ENCODE measurements around the gene CEP85. TPM values are rescaled to one million over a fixed set of nuclear protein-coding genes. Genes with fewer than 3 reads are reported as not detected.

Gene CEP85
- polyA plus RNA-seq, 3 donors: 8.2 to 32.5 (median 10.9) TPM

DNA sequence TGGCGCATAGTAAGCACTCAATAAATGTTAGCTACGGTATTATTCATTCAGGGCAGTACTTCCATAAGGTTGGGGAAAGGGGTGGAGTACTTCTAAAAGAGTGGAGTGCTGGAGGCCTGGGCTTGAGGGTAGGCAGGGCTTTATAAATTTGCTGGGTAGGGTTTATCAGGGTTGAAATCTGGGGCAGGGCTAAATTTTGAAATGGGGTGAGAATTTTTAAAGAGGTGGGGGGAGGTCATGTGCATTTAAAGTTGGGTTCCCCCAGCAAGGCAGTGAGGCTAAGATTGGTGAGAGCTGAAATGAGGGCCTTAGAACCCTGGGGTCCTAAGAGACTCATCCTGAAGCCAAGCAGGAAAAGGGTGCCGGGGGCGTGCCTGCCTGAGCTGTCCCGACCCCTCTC lies 33.6 kb upstream of the CEP85 start:
- Histone ChIP-seq H3K4me2 (replicated peaks; ENCODE audit: extremely low read depth, low read length, poor library complexity, severe bottlenecking) (no peak overlapping the region), H4K20me1 (ENCODE audit: insufficient read depth, low read length) (no peaks in the 10 kb centered on the region), H3K79me2 (ENCODE audit: insufficient read depth, low read length) (no peaks in the 10 kb centered on the region), H3K9ac (ENCODE audit: insufficient read depth, low read length, poor library complexity, severe bottlenecking) (no peak overlapping the region), H2AFZ (ENCODE audit: insufficient read depth, low read depth, low read length, poor library complexity, severe bottlenecking) (no peak overlapping the region), H3K36me3 (replicated peaks in 1 of 2; ENCODE audit: control insufficient read depth in 1 of 2, insufficient read depth in 2 of 2, low read length in 2 of 2) (no peaks in the 10 kb centered on the region), H3K4me3 (replicated peaks in 1 of 3; ENCODE audit: low read depth in 2 of 3, low read length in 3 of 3) (no peak overlapping the region), H3K27ac (ENCODE audit: low read depth in 1 of 2, low read length in 2 of 2) (no peak overlapping the region), H3K4me1 (ENCODE audit: control insufficient read depth in 1 of 2, insufficient read depth in 2 of 2, low read length in 2 of 2) (no peaks in the 10 kb centered on the region), H3K9me3 (replicated peaks in 1 of 2; ENCODE audit: control insufficient read depth in 1 of 2, insufficient read depth in 1 of 2, low read length in 2 of 2) (no peaks in the 10 kb centered on the region), H3K27me3 (ENCODE audit: control insufficient read depth in 2 of 2, insufficient read depth in 2 of 2, low read length in 2 of 2) (no peaks in the 10 kb centered on the region)
- no peak overlapping the region for H3K27ac Mint-ChIP-seq
- no peak for DNase-seq
- no peak overlapping the region for H3K4me3 Mint-ChIP-seq
- no peaks in the 10 kb centered on the region for H3K9me3 Mint-ChIP-seq
- peaks cover 10 to 21% (median 15%) of the 10 kb centered on the region in 3 donors for H3K27me3 Mint-ChIP-seq (ENCODE audit: low read depth in 3 of 3)
- H3K36me3 Mint-ChIP-seq: no peaks in the 10 kb centered on the region
- H3K4me1 Mint-ChIP-seq: peaks cover 13% of the 10 kb centered on the region
- WGBS (ENCODE audit: insufficient coverage): 96% methylated on average over 3 of the region's 5 CpGs
- TF ChIP-seq CTCF (IDR thresholded peaks at IDR 0.05): no peak
- intact Hi-C loops (cut with micrococcal nuclease): no loop called here

DNA sequence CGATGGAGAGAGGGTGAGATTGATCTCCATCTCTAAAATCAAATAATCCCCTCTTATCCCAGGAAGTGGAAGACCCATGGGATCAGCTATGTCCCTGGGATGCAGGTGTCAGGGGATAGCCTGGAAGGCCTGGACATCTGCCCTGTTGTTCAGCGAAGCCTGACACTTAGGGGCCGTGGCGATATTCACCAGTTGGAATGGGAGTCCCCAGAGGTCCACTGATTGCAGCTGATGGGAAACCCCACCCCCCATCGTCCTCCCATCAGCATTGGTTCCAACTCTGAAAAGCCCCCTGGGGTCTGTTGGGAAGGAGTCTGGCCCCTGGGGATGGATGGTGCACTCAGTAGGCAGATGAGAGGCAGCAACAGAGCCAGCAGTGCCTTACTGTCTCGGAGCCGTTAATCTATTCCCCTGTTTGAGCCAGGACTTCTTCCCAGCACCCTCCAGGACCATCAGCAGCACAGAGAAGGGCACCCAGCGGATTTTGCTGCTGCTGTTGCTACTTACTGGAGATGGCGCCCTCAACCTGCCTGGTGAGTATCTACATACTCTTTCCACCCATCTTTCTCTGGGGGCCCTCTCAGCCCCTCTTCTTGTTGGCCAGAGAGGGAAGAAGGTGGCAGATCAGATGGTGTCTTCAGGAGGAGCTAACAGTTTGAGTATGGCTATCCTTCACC lies 30.2 kb upstream of the CEP85 start:
- H4K20me1 ChIP-seq (ENCODE audit: insufficient read depth, low read length): no peaks in the 10 kb centered on the region
- H3K27me3 Mint-ChIP-seq (ENCODE audit: low read depth in 3 of 3): peaks cover 10 to 12% (median 12%) of the 10 kb centered on the region in 3 donors
- no peak overlapping the region for H3K4me3 Mint-ChIP-seq
- no peak overlapping the region for H2AFZ ChIP-seq (ENCODE audit: insufficient read depth, low read depth, low read length, poor library complexity, severe bottlenecking)
- H3K4me1 ChIP-seq (ENCODE audit: control insufficient read depth in 1 of 2, insufficient read depth in 2 of 2, low read length in 2 of 2): no peaks in the 10 kb centered on the region
- H3K79me2 ChIP-seq (ENCODE audit: insufficient read depth, low read length): no peaks in the 10 kb centered on the region
- no peak for TF ChIP-seq CTCF (IDR thresholded peaks at IDR 0.05)
- H3K27ac ChIP-seq (ENCODE audit: low read depth in 1 of 2, low read length in 2 of 2): no peak overlapping the region
- peaks cover 13% of the 10 kb centered on the region for H3K4me1 Mint-ChIP-seq
- H3K4me2 ChIP-seq (replicated peaks; ENCODE audit: extremely low read depth, low read length, poor library complexity, severe bottlenecking): no peak overlapping the region
- peak in 1 of 3 donors; percentile 18 for DNase-seq
- H3K9ac ChIP-seq (ENCODE audit: insufficient read depth, low read length, poor library complexity, severe bottlenecking): no peak overlapping the region
- no peaks in the 10 kb centered on the region for H3K27me3 ChIP-seq (ENCODE audit: control insufficient read depth in 2 of 2, insufficient read depth in 2 of 2, low read length in 2 of 2)
- H3K36me3 ChIP-seq (replicated peaks in 1 of 2; ENCODE audit: control insufficient read depth in 1 of 2, insufficient read depth in 2 of 2, low read length in 2 of 2): no peaks in the 10 kb centered on the region
- no peaks in the 10 kb centered on the region for H3K9me3 Mint-ChIP-seq
- 96% methylated on average over 3 of the region's 9 CpGs for WGBS (ENCODE audit: insufficient coverage)
- intact Hi-C loops (cut with micrococcal nuclease): no loop called here
- H3K36me3 Mint-ChIP-seq: no peaks in the 10 kb centered on the region
- no peaks in the 10 kb centered on the region for H3K9me3 ChIP-seq (replicated peaks in 1 of 2; ENCODE audit: control insufficient read depth in 1 of 2, insufficient read depth in 1 of 2, low read length in 2 of 2)
- no peak overlapping the region for H3K27ac Mint-ChIP-seq
- no peak overlapping the region for H3K4me3 ChIP-seq (replicated peaks in 1 of 3; ENCODE audit: low read depth in 2 of 3, low read length in 3 of 3)

All from CD14-positive monocyte (primary cell).